OCI-LY7 (cell line): ENCODE measurements around the gene KREMEN2. TPM values are rescaled to one million over a fixed set of nuclear protein-coding genes. Genes with fewer than 3 reads are reported as not detected.

Experiments used
- BruUV-seq: library from RNA; stranded (reverse); fragments of 400-500 nt; replicated peaks from 2 replicates; lab custom pipeline; 2021; lab: Mats Ljungman, UMichigan
- CTCF ChIA-PET: fragments of 300-600 bp; sonication (Branson Sonifier 250); formaldehyde crosslinking; loops from one replicate; lab custom pipeline; 2022; ENCODE audit warnings: antibody characterized with exemption; ENCODE audit not compliant: unreplicated experiment; lab: Charles Lee
- POLR2A ChIA-PET: fragments of 300-600 bp; sonication (Branson Sonifier 250); formaldehyde crosslinking; loops from one replicate; lab custom pipeline; 2022; ENCODE audit warnings: antibody characterized with exemption; lab: Charles Lee
- DNase-seq: peaks from one replicate; pipeline ENCODE4 v3.0.0-alpha.2; 2015; ENCODE audit warnings: low spot score
- H2AFZ ChIP-seq: fragments of 200-600 bp; sonication (generic), shearing (Covaris generic); 2 replicates; pipeline ENCODE4 v1.6.1; 2014; ENCODE audit warnings: mild to moderate bottlenecking, antibody characterized with exemption, low read length, moderate library complexity
- H3K27ac ChIP-seq: fragments of 200-600 bp; sonication (generic); 2 replicates; pipeline ENCODE4 v1.5.1; 2014; ENCODE audit warnings: mixed run types, low read depth, mild to moderate bottlenecking, moderate library complexity, low read length, inconsistent platforms; ENCODE audit not compliant: poor library complexity, severe bottlenecking
- H3K36me3 ChIP-seq: fragments of 200-600 bp; sonication (generic); 2 replicates; pipeline ENCODE4 v1.6.1; 2014; ENCODE audit warnings: mild to moderate bottlenecking, antibody characterized with exemption, low read length, moderate library complexity, mixed read lengths; ENCODE audit not compliant: insufficient read depth
- H3K4me1 ChIP-seq: fragments of 200-600 bp; sonication (generic); 2 replicates; pipeline ENCODE4 v1.5.1; 2014; ENCODE audit warnings: mild to moderate bottlenecking, low read length; ENCODE audit not compliant: insufficient read depth, poor library complexity, severe bottlenecking
- H3K4me2 ChIP-seq: fragments of 200-600 bp; sonication (generic); 2 replicates; pipeline ENCODE4 v1.6.1; 2014; ENCODE audit warnings: mild to moderate bottlenecking, low read length
- H3K4me3 ChIP-seq: fragments of 200-600 bp; sonication (generic); 2 replicates; pipeline ENCODE4 v1.5.1; 2014; ENCODE audit warnings: mild to moderate bottlenecking, low read depth, low read length; ENCODE audit not compliant: poor library complexity, severe bottlenecking
- H3K79me2 ChIP-seq: fragments of 200-600 bp; sonication (generic); 2 replicates; pipeline ENCODE4 v1.6.1; 2016; ENCODE audit warnings: low read depth, mild to moderate bottlenecking, low read length, moderate library complexity, mixed read lengths; ENCODE audit not compliant: insufficient read depth
- H3K9me2 ChIP-seq: fragments of 200-600 bp; sonication (generic); 2 replicates; pipeline ENCODE4 v1.6.1; 2016; ENCODE audit warnings: mild to moderate bottlenecking, low read length, mixed read lengths; ENCODE audit not compliant: insufficient read depth
- H3K9me3 ChIP-seq: fragments of 200-600 bp; sonication (generic); 2 replicates; pipeline ENCODE4 v1.6.1; 2014; ENCODE audit warnings: mild to moderate bottlenecking, mixed run types, low read length, mixed read lengths
- H4K20me1 ChIP-seq: fragments of 200-600 bp; sonication (generic); 2 replicates; pipeline ENCODE4 v1.6.1; 2014; ENCODE audit warnings: mild to moderate bottlenecking, antibody characterized with exemption, low read length, moderate library complexity, mixed read lengths; ENCODE audit not compliant: insufficient read depth
- EZH2phosphoT487 ChIP-seq: fragments of 200-600 bp; sonication (generic); IDR thresholded peaks from 2 replicates; pipeline ENCODE4 v1.6.1; 2018; ENCODE audit warnings: low read depth, borderline replicate concordance, mild to moderate bottlenecking, mixed run types, antibody characterized with exemption, low read length, moderate library complexity, mixed read lengths
- intact Hi-C: fragments of 100-400 bp; cut with micrococcal nuclease; formaldehyde crosslinking; loops from one replicate; pipeline ENCODE4 v1.10.0; 2022; ENCODE audit not compliant: unreplicated experiment
- total RNA-seq, 2 experiments: library from RNA; depleted of rRNA in 1 of 2; stranded (reverse); fragments of >200 nt in 1 of 2; shearing (Covaris generic) in 1 of 2; gene quantifications; 2 replicates each; pipeline ENCODE4 v1.2.3, GENCODE V29; 2014 to 2022
- TF ChIP-seq, protein P1 (sequence below): fragments of 200-600 bp; sonication (generic); conservative IDR thresholded peaks from 2 replicates; pipeline ENCODE4 v1.5.1; 2014; ENCODE audit warnings: mild to moderate bottlenecking, antibody characterized with exemption, low read length, moderate library complexity, mixed read lengths

KREMEN2 gene
- total RNA-seq, 2 experiments from 2014 or later: 0.09 TPM; not detected in 1

DNA sequence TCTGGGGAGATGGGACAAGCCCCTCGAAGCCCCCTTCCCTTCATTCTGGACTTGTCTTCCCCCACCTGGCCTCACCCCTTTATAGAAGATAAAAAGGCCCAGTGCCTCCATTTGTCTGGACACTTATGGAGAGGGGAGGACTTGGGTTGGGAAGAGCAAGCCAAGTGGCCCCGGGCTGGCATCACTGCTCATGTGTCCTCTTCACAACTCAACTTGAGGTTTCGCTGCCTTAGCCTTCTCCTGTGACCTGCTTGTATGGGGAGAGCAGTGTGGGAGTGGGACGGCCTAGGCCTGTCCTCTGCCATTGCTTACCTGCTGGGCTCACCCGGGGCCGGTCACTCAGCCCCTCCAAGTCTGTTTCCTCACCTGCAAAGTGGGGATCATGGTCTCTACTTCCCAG, 6.5 kb downstream of the KREMEN2 start:
- TSS peak; percentile 50 for BruUV-seq
- CTCF ChIA-PET: no interaction called here
- H3K4me3 ChIP-seq: peak overlapping the region; percentile 99

DNA sequence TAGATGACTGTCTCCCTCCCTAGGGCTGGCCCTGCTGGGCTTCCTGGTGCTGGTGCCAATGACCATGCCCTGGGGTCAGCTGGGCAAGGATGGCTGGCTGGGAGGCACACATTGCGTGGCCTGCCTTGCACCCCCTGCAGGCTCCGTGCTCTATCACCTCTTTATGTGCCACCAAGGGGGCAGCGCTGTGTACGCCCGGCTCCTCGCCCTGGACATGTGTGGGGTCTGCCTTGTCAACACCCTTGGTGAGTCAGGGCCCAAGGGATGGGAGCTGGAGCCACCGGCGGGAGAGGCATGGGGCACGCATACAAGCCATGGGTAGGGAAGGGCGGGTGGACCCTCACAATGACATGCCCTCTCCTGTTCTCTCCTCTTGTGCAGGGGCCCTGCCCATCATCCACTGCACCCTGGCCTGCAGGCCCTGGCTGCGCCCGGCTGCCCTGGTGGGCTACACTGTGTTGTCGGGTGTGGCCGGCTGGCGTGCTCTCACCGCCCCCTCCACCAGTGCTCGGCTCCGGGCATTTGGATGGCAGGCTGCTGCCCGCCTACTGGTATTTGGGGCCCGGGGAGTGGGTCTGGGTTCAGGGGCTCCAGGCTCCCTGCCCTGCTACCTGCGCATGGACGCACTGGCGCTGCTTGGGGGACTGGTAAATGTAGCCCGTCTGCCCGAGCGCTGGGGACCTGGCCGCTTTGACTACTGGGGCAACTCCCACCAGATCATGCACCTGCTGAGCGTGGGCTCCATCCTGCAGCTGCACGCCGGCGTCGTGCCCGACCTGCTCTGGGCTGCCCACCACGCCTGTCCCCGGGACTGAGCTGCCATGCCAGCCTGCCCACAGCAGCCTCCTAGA, 7.3 kb downstream of the KREMEN2 start:
- Histone ChIP-seq H4K20me1 (peaks cover 6% of the 10 kb centered on the region; the same call in 1 of the 2 replicates), H3K36me3 (peaks cover 62% of the 10 kb centered on the region), H3K79me2 (no peaks in the 10 kb centered on the region; the same call in 1 of the 2 replicates), H3K27ac (no peak overlapping the region), H3K4me2 (peak overlapping the region; percentile 74), H3K4me3 (peak overlapping the region; percentile 99), H3K9me2 (no peaks in the 10 kb centered on the region), H3K9me3 (no peaks in the 10 kb centered on the region), H2AFZ (no peak overlapping the region), H3K4me1 (peaks cover 35% of the 10 kb centered on the region)
- intact Hi-C loops: no loop called here
- no peak for DNase-seq
- no peak for TF ChIP-seq EZH2phosphoT487
- TF ChIP-seq, protein P1, sequence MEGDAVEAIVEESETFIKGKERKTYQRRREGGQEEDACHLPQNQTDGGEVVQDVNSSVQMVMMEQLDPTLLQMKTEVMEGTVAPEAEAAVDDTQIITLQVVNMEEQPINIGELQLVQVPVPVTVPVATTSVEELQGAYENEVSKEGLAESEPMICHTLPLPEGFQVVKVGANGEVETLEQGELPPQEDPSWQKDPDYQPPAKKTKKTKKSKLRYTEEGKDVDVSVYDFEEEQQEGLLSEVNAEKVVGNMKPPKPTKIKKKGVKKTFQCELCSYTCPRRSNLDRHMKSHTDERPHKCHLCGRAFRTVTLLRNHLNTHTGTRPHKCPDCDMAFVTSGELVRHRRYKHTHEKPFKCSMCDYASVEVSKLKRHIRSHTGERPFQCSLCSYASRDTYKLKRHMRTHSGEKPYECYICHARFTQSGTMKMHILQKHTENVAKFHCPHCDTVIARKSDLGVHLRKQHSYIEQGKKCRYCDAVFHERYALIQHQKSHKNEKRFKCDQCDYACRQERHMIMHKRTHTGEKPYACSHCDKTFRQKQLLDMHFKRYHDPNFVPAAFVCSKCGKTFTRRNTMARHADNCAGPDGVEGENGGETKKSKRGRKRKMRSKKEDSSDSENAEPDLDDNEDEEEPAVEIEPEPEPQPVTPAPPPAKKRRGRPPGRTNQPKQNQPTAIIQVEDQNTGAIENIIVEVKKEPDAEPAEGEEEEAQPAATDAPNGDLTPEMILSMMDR: peak; percentile 41; the same call in 1 of the 2 replicates
- CTCF ChIA-PET: interaction anchor here (0.6 kb wide), 1 partner anchor 12 kb away, joined by 3 read pairs; no protein-coding TSS in a partner anchor
- no TSS peak for BruUV-seq
- POLR2A ChIA-PET: interaction anchor here (1.0 kb wide), 1 partner anchor 26 kb away, joined by 3 read pairs; no protein-coding TSS in a partner anchor

More for the DNA sequence above, 6.5 kb downstream of the KREMEN2 start:
- H3K4me2 ChIP-seq: peak overlapping the region; percentile 74
- POLR2A ChIA-PET: no interaction called here
- no peaks in the 10 kb centered on the region for H3K9me3 ChIP-seq
- intact Hi-C loops: no loop called here
- peak overlapping the region; percentile 64 for H3K27ac ChIP-seq
- no peaks in the 10 kb centered on the region; the same call in 1 of the 2 replicates for H3K79me2 ChIP-seq
- TF ChIP-seq, protein P1: no peak
- TF ChIP-seq EZH2phosphoT487: no peak
- no peaks in the 10 kb centered on the region for H3K9me2 ChIP-seq
- H3K36me3 ChIP-seq: peaks cover 54% of the 10 kb centered on the region
- no peak overlapping the region for H2AFZ ChIP-seq
- H4K20me1 ChIP-seq: peaks cover 6% of the 10 kb centered on the region; the same call in 1 of the 2 replicates
- DNase-seq: no peak
- peaks cover 42% of the 10 kb centered on the region for H3K4me1 ChIP-seq
